Activated T-cell treated with anti-CD3 and anti-CD28 coated beads, Interleukin-2, amount 50 U/mL, for 1 hour (primary cell): ENCODE data around the gene KITLG.
"Not testable (repeated sequence)": the region's sequence is repeated elsewhere in the genome, so short reads cannot be mapped to it uniquely, and the experiment has no call there.

ENCODE experiments used
- DNase-seq: peaks from one replicate; pipeline ENCODE4 v3.0.0-alpha.2; 2020

KITLG gene

DNA sequence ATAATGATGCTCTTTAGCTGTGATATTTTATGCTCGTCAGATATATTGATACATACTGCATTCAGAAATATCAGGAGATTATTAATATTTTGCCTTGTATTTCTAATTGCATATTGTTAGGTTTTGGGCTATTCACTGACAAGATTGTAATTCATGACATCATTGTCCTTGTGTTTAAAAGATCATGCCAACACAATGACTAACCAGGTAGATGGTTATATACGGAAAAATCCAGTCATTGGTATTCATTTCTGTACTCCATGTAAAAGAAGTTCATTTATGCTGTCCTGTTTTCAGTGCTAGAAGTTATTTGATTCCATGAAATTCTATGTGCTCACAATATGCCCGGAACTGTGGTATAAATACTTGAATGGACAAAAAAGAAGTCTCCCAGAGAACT, 107.5 kb downstream of the KITLG start:
- DNase-seq = no peak

DNA sequence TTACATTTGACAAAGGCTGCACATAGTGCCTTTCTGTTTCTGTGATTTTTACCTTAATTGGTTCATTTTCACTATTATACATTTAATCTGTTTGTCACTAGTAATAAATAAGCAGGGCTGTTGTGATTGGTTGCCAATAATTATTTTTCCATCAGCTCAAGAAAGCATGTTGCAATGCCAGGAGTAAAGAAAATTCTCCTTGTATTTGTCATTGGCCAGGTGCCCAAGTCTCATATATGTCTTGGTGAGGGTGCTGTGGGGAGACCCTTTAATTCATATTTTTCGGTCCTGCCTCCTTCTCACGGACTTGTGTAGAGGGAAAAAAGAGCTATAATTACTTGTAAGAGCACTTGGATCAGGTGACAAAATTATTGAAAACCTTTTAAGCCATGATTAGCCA, 108.0 kb downstream of the KITLG start:
- DNase-seq = no peak

DNA sequence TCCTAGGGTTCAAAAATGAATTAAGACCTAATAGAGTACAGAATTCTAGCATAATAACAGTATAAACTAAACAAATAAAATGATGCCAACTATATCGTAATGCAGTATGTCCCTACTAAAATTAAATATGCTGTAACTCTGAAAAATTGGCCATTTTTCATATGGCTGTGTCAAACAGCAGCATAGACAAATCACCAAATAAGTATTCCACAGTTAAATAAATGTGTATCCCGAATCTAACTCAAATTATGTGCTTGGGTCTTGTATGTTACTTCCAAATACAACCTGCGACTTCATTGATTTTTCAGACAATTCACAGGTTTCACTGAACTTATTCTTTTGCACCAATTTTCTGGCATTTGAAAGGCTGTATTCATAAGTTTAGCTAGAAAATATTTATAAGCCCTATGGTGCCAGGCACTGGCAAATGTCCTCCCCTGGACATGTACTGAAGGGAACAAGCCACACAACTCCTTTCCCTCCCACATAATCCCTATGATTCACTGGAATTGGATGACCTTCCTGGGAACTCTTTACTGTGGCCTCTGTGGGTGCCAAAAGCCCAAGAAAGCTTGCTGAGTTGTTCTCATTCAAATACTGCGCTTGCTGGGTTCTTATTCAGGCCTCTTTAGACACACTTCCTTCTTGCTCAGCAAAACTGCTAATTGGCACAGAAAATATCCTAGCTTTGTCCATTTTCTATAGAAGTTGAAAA, 108.8 kb downstream of the KITLG start:
- no peak for DNase-seq

DNA sequence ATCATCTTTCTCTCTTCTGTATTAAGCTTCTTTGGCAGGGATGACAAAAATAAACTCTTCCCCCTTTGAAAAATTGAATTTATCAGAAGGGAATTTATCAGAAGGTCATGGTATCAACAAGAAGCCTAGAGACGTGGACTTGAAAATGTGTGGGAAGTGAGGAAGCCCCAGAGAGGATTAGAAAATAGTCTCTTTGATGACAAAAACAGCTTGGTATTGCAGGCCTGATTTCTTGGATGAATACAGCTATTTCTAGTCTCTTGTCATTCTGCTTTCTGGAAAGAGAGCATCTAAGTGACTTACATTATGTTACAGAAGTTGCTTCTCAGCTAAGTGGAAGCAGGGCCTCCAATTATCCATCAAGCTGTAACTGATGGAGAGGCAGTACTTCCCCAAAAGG, 111.1 kb downstream of the KITLG start:
- no peak for DNase-seq

DNA sequence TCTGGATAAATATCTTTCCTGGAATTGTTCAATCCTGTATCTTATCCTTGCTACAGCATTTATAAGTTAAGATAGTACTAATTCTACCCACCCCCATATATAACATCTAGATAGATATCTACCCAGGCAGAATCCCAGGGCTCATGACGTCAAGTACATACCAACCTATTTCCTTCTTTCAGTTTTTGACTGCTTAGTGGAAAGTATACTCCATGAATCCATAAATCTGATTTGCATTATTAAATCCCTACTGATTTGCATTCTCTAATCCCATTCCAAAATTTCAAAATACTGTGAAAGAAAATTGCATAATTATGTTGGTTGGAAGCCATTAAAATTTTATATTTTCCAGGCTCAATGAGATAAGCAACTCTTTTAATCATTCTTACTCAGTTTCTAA, 111.7 kb downstream of the KITLG start:
- DNase-seq = no peak

DNA sequence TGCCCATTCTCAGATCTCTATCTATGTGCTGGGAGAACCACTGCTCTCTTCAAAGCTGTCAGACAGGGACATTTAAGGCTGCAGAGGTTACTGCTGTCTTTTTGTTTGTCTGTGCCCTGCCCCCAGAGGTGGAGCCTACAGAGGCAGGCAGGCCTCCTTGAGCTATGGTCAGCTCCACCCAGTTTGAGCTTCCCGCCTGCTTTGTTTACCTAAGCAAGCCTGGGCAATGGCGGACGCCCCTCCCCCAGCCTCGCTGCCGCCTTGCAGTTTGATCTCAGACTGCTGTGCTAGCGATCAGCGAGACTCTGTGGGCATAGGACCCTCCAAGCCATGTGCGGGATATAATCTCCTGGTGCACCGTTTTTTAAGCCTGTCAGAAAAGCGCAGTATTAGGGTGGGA, 113.6 kb downstream of the KITLG start:
- DNase-seq = not testable (repeated sequence)

DNA sequence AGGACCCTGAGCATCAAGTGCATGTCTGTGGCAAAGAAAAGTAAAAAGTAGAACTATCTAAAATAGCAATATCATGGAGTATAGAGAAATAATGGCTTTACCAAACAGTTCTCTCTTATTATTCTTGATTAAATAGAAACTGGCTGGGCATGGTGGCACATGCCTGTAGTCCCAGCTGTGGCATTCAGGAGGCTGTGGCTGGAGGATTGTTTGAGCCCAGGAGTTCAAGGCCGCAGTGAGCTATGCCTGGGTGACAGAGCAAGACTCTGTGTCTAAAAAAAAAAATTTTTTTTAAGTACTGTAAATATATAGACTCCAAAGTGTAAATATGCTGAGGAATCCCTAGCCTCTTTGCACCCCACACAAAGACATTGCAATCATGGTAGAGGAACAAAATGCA, 121.9 kb downstream of the KITLG start:
- no peak for DNase-seq

DNA sequence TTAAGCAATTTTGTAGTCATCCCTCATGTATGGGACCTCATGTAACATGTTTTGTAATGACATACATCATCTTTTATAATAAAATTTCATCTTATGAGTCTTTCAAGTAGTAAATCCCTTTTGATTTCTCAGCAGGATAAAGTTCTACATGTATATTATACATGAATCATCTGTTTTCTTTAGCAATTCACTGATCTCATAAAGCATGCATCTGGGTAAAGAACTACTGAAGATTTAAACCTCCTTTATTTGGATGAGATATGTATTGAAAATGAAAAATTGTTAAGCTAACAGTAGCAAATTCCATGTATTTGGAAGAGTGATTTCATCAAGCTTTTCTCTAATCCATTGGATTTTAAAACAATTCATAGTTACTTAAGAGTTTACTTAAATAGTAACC, 126.9 kb downstream of the KITLG start:
- DNase-seq = no peak

DNA sequence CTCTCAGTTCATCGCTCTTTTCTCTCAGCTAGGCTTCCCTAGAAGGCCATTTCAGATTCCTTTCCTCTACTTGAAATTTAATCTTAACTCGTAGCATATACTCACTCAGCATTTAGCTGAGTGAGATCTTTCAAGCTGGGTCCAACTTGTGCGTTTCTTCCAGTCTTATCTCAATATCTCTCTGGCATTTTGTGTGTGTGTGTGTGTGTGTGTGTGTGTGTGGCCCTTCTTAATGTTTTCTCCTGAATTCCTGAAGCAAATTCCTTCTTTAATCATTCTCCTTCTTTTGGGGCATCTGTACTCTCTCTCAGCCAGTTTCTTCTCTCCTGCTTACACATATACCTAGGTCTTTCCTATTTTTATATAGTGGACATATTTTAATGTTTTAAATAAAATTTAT, 129.1 kb downstream of the KITLG start:
- DNase-seq = no peak

DNA sequence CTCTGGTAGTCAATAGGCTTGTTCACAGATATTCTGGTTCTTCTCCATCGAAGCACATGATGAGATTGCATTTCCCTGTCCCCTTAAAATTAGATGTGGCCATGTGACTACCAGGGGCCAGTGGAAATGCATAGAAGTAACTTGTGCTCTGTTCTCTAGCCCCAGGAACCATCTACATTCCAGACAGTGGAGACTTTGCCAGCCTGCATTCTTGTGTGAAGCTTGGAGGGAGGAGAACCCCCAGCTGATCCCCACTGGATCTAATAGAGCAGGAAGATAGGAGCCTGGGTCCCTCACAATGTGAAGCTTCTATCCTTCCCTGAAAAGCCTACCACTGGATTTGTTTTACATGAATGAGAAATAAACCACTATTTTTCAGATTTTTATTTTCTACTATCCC, 130.1 kb downstream of the KITLG start:
- DNase-seq = no peak

DNA sequence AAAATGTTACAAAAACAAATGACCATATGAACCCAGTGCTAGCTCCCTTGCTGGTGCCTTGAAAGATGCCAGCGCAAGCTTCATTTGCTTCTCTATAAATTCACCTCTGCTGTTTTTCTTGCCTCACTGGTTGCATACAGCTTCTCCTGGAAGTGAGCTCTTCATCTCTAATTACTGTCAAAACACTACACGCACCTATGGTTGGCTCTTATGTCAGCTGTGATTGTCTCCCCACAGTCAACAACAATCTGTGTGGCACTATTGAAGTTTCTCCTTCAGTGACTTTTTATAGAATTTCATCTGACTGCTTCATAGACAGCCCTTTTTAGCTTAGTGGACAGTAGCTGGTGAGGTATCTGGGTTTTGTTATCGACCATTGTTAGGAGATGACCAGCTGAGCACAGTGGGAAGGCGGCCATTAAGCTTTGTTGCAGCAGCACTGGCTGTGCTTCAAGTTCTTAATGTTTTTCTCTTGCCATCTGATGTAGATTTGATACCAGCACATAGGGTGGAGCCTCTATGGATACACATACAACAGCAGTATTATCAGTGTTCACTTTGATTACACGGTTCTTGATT, 131.8 kb downstream of the KITLG start:
- no peak for DNase-seq

DNA sequence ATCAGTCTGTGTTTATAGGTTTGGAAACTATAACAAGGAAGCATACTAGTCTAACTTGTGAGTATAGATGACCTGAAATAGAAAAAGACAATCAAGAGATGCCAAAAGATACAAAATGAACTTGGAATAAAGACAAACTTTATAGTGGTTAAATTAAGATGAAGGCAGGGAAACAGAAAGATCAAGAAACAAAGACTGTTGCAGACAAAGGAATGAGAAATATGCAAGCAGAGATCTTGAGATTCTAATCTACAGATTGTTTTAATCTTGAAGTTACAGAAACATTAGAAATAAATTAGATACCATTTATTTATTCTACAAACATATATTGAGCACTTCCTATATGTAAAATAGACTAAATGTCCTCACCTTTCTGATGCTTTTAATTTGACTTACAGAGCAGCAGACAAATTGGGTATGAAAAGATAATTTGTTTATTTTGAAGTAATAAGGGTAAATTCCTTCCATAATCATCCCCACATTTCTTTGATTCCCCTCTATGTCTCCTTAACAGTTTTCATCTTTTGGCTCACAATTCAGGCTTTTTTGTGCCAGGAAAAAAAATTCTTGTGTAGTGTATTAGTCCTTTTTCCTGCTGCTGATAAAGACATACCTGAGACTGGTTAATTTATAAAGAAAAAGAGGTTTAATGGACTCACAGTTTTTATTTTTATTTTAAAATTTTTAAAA, 134.4 kb downstream of the KITLG start:
- DNase-seq = no peak

DNA sequence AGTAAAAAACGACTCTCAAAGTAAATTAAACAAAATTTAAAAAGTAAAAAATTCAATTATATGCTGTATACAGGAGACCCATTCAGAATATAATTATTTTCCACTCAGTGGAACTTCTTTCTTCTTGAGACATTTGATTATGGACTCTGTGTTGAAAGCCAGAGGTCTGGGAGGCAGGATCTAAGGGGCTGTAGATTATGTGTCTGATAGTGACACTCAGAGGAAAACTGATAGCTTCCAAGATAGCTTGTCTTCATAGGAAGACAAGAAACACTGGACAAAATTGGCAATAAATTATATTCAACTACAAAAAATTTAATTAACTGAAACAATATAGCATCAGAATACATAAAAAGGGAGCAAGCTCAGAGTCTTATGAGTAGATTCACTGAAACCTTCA, 135.8 kb downstream of the KITLG start:
- DNase-seq = no peak
